ENCODE measurements around the gene TOR1B. TPM values are rescaled to one million over a fixed set of nuclear protein-coding genes. Genes with fewer than 3 reads are reported as not detected.
"Not testable (repeated sequence)": the region's sequence is repeated elsewhere in the genome, so short reads cannot be mapped to it uniquely, and the experiment has no call there.

The TOR1B gene
- total RNA-seq, 2 experiments from 2014 or later: 18.0 to 22.1 TPM

GRCh38 chr9:129776938-129777768, 25.8 kb upstream of the TOR1B start:
- no peaks in the 10 kb centered on the region for H3K9me3 Mint-ChIP-seq (ENCODE audit: low read depth)
- no peaks in the 10 kb centered on the region for H3K36me3 Mint-ChIP-seq (ENCODE audit: low read depth)
- peaks cover 12% of the 10 kb centered on the region for H3K4me1 Mint-ChIP-seq
- ChIA-PET CTCF (interaction anchor here (1.2 to 1.9 kb wide), 5 partner anchors 11 to 51 kb away, joined by 3 to 25 read pairs (median 4); no protein-coding TSS in a partner anchor), POLR2A (interaction anchor here (0.6 to 1.0 kb wide), 2 partner anchors 18 to 43 kb away, joined by 3 read pairs; no protein-coding TSS in a partner anchor)
- DNase-seq (peak; percentile 87), ATAC-seq (peak; percentile 94)
- no peaks in the 10 kb centered on the region for H3K27me3 Mint-ChIP-seq
- no peak overlapping the region for H3K27ac Mint-ChIP-seq
- peak overlapping the region; percentile 30 for H3K4me3 Mint-ChIP-seq
- intact Hi-C loops (cut with DNase I, micrococcal nuclease): no loop called here

- Mint-ChIP-seq H3K27me3 (no peaks in the 10 kb centered on the region), H3K27ac (no peak overlapping the region), H3K36me3 (ENCODE audit: low read depth) (no peaks in the 10 kb centered on the region), H3K9me3 (ENCODE audit: low read depth) (no peaks in the 10 kb centered on the region), H3K4me1 (peaks cover 12% of the 10 kb centered on the region), H3K4me3 (peak overlapping the region; percentile 30)
- peak; percentile 43 for ATAC-seq
- intact Hi-C loops (cut with DNase I, micrococcal nuclease): no loop called here
- POLR2A ChIA-PET: interaction anchor here (1.0 kb wide), 1 partner anchor 19 kb away, joined by 3 read pairs; no protein-coding TSS in a partner anchor
- CTCF ChIA-PET: interaction anchor here (1.3 to 1.9 kb wide), 3 partner anchors 12 to 52 kb away, joined by 4 to 25 read pairs (median 4); no protein-coding TSS in a partner anchor
- peak; percentile 22 for DNase-seq
Observed at GRCh38 chr9:129777769-129778130, 25.2 kb upstream of the TOR1B start.

DNA sequence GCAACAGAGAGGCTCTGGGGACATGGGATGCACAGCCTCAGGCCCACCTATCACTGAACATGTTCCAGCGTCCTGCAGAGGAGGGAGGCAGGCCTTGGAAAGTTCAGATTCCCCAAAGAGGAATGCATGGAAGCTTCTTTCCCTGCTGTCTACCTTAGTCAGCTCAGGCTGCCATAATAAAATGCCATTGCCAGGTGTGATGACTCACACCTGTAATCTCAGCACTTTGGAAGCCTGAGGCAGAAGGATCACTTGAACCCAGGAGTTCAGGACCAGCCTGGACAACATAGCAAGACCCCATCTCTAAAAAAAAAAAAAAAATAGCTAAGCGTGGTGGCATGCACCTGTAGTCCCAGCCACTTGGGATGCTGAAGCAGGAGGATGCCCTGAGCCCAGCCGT, 24.5 kb upstream of the TOR1B start:
- Mint-ChIP-seq H3K27me3 (no peaks in the 10 kb centered on the region), H3K4me1 (peaks cover 12% of the 10 kb centered on the region), H3K36me3 (ENCODE audit: low read depth) (no peaks in the 10 kb centered on the region), H3K27ac (no peak overlapping the region), H3K9me3 (ENCODE audit: low read depth) (no peaks in the 10 kb centered on the region), H3K4me3 (no peak overlapping the region)
- intact Hi-C loops (cut with DNase I, micrococcal nuclease): no loop called here
- ATAC-seq: no peak
- ChIA-PET POLR2A (no interaction called here), CTCF (interaction anchor here (0.6 to 1.9 kb wide), 3 partner anchors 13 to 70 kb away, joined by 3 to 25 read pairs (median 4); no protein-coding TSS in a partner anchor)
- DNase-seq: no peak

DNA sequence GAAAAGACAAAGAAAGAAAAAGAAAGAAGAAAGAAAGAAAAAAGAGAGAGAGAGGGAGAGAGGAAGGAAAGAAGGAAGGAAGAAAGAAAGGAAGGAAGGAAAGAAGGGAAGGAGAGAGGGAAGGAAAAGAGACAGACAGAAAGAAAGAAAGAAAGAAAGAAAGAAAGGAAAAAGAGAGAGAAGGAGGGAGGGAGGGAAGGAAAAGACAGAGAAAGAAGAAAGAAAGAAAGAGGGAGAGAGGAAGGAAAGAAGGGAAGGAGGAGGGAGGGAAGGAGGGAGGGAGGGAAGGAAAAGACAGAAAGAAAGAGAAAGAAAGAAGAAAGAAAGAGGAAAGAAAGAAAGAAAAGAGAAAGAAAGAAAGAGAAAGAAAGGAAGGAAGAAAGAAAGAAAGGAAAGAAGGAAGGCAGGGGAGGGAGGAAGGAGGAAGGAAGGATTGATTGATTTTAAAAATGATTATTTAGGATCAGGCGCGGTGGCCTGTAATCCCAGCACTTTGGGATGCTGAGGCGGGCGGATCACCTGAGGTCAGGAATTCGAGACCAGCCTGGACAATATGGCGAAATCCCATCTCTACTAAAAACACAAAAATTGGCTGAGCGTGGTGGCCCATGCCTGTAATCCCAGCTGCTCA, 23.3 kb upstream of the TOR1B start:
- H3K4me1 Mint-ChIP-seq: peaks cover 16% of the 10 kb centered on the region
- no peaks in the 10 kb centered on the region for H3K27me3 Mint-ChIP-seq
- no peak overlapping the region for H3K4me3 Mint-ChIP-seq
- H3K36me3 Mint-ChIP-seq (ENCODE audit: low read depth): no peaks in the 10 kb centered on the region
- H3K9me3 Mint-ChIP-seq (ENCODE audit: low read depth): no peaks in the 10 kb centered on the region
- ChIA-PET POLR2A (no interaction called here), CTCF (interaction anchor here (1.4 to 9.0 kb wide), 3 partner anchors 9 to 40 kb away, joined by 5 to 101 read pairs (median 20); no protein-coding TSS in a partner anchor)
- H3K27ac Mint-ChIP-seq: no peak overlapping the region
- intact Hi-C loops (cut with DNase I, micrococcal nuclease): loop anchor here in 1 of 2 experiments (5.0 to 10.0 kb wide), 2 partner anchors 137 to 645 kb away; partner anchors contain the start of gene ASB6
- DNase-seq (no peak), ATAC-seq (no peak)

DNA sequence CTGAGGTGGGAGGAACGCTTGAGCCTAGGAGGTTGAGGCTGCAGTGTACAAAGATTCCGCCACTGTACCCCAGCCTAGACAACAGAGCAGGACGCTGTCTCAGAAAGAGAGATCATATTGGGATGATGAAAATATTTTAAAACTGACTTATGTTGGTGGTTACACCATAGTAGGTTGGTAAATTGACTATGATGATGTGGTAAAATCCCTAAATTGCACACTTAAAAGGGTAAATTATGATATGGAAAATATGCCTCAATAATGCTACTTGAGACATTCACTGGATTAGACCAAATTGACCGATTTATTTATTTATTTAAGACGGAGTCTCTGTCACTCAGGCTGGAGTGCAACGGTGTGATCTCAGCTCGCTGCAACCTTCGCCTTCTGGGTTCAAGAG, 21.9 kb upstream of the TOR1B start:
- no peaks in the 10 kb centered on the region for H3K27me3 Mint-ChIP-seq
- ATAC-seq: no peak
- no peak overlapping the region for H3K4me3 Mint-ChIP-seq
- POLR2A ChIA-PET: no interaction called here
- H3K9me3 Mint-ChIP-seq (ENCODE audit: low read depth): no peaks in the 10 kb centered on the region
- no peak overlapping the region for H3K27ac Mint-ChIP-seq
- DNase-seq: no peak
- CTCF ChIA-PET: interaction anchor here (1.1 to 9.0 kb wide), 6 partner anchors 10 to 138 kb away, joined by 3 to 101 read pairs (median 12); no protein-coding TSS in a partner anchor
- intact Hi-C loops (cut with DNase I, micrococcal nuclease): loop anchor here in 1 of 2 experiments (5.0 to 10.0 kb wide), 2 partner anchors 139 to 646 kb away; partner anchors contain the start of gene ASB6
- H3K36me3 Mint-ChIP-seq (ENCODE audit: low read depth): no peaks in the 10 kb centered on the region
- H3K4me1 Mint-ChIP-seq: peaks cover 16% of the 10 kb centered on the region

DNA sequence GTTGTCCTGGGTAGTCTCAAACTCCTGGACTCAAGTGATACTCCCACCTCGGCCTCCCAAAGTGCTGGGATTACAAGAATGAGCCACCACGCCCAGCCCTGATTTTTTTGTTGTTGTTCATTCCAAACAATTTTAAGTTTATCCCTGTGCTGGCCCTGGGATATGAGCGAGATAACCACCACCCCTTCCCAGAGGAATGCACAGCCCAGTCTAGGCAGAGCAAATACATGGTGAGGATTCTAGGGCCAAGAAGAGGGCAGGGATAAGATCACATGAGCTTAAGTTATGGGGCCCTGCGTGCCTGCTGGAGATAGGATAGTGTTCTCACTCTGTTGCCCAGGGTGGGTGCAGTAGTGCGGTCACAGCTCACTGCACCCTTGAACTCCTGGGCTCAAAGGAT, 21.0 kb upstream of the TOR1B start:
- DNase-seq: no peak
- Mint-ChIP-seq H3K4me3 (no peak overlapping the region), H3K9me3 (ENCODE audit: low read depth) (no peaks in the 10 kb centered on the region), H3K27ac (no peak overlapping the region), H3K4me1 (peaks cover 12% of the 10 kb centered on the region), H3K27me3 (no peaks in the 10 kb centered on the region), H3K36me3 (ENCODE audit: low read depth) (no peaks in the 10 kb centered on the region)
- POLR2A ChIA-PET: no interaction called here
- intact Hi-C loops (cut with DNase I, micrococcal nuclease): loop anchor here (2.0 to 10.0 kb wide), 3 partner anchors 140 to 651 kb away; partner anchors contain the start of gene ASB6 (in 1 of the 2)
- ATAC-seq: no peak
- CTCF ChIA-PET: interaction anchor here (0.7 to 9.0 kb wide), 8 partner anchors 9 to 650 kb away, joined by 3 to 101 read pairs (median 5); no protein-coding TSS in a partner anchor

DNA sequence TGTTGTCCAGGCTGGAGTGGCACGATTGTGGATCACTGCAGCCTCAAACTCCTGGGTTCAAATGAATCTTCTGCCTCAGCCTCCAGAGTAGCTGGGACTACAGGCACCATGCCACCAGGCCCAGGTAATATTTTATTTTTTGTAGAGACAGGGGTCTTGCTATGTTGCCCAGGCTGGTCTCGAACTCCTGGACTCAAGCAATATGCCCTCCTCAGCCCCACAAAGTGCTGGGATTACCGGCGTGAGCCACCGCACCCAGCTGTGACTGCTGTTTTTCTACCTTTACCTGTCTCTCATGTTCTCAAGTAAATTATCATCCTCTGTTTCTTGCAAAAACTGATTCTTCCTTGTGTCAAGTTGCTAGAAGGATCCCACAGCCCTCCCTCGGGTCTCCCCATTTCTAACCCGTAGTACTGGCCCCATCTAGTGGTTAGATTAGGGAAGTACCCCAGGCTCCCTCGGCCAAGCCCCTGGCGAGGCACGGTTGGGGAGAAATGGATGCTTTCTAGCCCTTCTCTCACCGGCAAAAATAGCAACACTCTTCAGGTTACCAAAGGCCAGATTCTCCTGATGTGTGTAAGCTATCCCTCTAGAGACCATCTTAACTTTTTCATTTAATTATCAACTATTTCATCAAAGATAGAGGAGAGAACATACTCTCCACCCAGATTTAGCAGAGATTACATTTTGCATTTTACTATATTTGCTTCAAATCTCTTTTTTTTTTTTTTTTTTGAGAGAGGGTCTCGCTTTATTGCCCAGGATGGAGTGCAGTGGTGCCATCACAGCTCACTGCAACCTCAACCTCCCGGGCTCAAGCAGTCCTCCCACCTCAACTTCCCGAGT, 19.2 kb upstream of the TOR1B start:
- no peak overlapping the region for H3K4me3 Mint-ChIP-seq
- peaks cover 2% of the 10 kb centered on the region for H3K27me3 Mint-ChIP-seq
- POLR2A ChIA-PET: interaction anchor here (0.6 kb wide), 1 partner anchor 27 kb away, joined by 3 read pairs; no protein-coding TSS in a partner anchor
- peak; percentile 84 for DNase-seq
- intact Hi-C loops (cut with DNase I, micrococcal nuclease): loop anchor here (1.0 to 10.0 kb wide), 7 partner anchors 45 to 653 kb away; partner anchors contain the start of gene ASB6 (in 2 of the 2)
- CTCF ChIA-PET: interaction anchor here (0.6 to 9.0 kb wide), 22 partner anchors 8 to 1416 kb away, joined by 3 to 101 read pairs (median 3); no protein-coding TSS in a partner anchor
- H3K36me3 Mint-ChIP-seq (ENCODE audit: low read depth): no peaks in the 10 kb centered on the region
- peaks cover 4% of the 10 kb centered on the region for H3K4me1 Mint-ChIP-seq
- peak; percentile 100 for ATAC-seq
- H3K27ac Mint-ChIP-seq: peak overlapping the region; percentile 11
- no peaks in the 10 kb centered on the region for H3K9me3 Mint-ChIP-seq (ENCODE audit: low read depth)

DNA sequence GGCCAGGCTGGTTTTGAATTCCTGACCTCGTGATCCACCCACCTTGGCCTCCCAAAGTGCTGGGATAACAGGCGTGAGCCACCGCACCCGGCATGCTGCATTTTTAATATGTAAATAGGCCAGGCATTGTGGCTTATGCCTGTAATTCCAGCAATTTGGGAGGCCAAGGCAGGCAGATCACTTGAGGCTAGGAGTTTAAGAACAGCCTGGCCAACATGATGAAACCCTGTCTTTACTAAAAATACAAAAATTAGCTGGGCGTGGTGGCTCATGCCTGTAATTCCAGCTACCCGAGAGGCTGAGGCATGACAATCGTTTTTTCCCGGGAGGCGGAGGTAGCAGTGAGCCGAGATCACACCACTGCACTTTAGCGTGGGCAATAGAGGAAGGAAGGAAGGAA, 18.0 kb upstream of the TOR1B start:
- H3K36me3 Mint-ChIP-seq (ENCODE audit: low read depth); H3K27me3 Mint-ChIP-seq; H3K27ac Mint-ChIP-seq; H3K4me1 Mint-ChIP-seq; POLR2A ChIA-PET; ATAC-seq; H3K9me3 Mint-ChIP-seq (ENCODE audit: low read depth); H3K4me3 Mint-ChIP-seq; DNase-seq: not testable (repeated sequence)
- intact Hi-C loops (cut with DNase I, micrococcal nuclease): loop anchor here in 1 of 2 experiments (5.0 to 10.0 kb wide), 2 partner anchors 143 to 650 kb away; partner anchors contain the start of gene ASB6
- CTCF ChIA-PET: interaction anchor here (0.8 to 9.0 kb wide), 6 partner anchors 17 to 653 kb away, joined by 3 to 101 read pairs (median 4); no protein-coding TSS in a partner anchor

GRCh38 chr9:129785866-129786265, 17.1 kb upstream of the TOR1B start:
- intact Hi-C loops (cut with DNase I, micrococcal nuclease): loop anchor here in 1 of 2 experiments (10.0 kb wide), 1 partner anchor 651 kb away; no protein-coding TSS in a partner anchor
- peaks cover 9% of the 10 kb centered on the region for H3K4me1 Mint-ChIP-seq
- no peak for DNase-seq
- no peak overlapping the region for H3K27ac Mint-ChIP-seq
- no peaks in the 10 kb centered on the region for H3K9me3 Mint-ChIP-seq (ENCODE audit: low read depth)
- POLR2A ChIA-PET: no interaction called here
- CTCF ChIA-PET: interaction anchor here (0.5 to 9.0 kb wide), 4 partner anchors 16 to 898 kb away, joined by 3 to 101 read pairs (median 34); no protein-coding TSS in a partner anchor
- no peaks in the 10 kb centered on the region for H3K36me3 Mint-ChIP-seq (ENCODE audit: low read depth)
- no peak overlapping the region for H3K4me3 Mint-ChIP-seq
- H3K27me3 Mint-ChIP-seq: peaks cover 2% of the 10 kb centered on the region
- no peak for ATAC-seq

- CTCF ChIA-PET: interaction anchor here (1.5 to 9.0 kb wide), 3 partner anchors 15 to 59 kb away, joined by 3 to 101 read pairs (median 65); no protein-coding TSS in a partner anchor
- ATAC-seq (no peak), DNase-seq (no peak)
- Mint-ChIP-seq H3K4me1 (peaks cover 9% of the 10 kb centered on the region), H3K9me3 (ENCODE audit: low read depth) (no peaks in the 10 kb centered on the region), H3K27me3 (peaks cover 2% of the 10 kb centered on the region), H3K4me3 (no peak overlapping the region), H3K27ac (no peak overlapping the region), H3K36me3 (ENCODE audit: low read depth) (no peaks in the 10 kb centered on the region)
- intact Hi-C loops (cut with DNase I, micrococcal nuclease): loop anchor here in 1 of 2 experiments (10.0 kb wide), 1 partner anchor 652 kb away; no protein-coding TSS in a partner anchor
- POLR2A ChIA-PET: no interaction called here
Observed at GRCh38 chr9:129786481-129786880, 16.5 kb upstream of the TOR1B start.

Data from activated CD4-positive, alpha-beta T cell treated with anti-CD3 and anti-CD28 coated beads for 36 hours (primary cell).